BLaER1 (cell line): ENCODE data around the gene LRRC4.

Experiments used
- H3K27ac ChIP-seq: shearing (Covaris generic); formaldehyde crosslinking; 2 replicates; pipeline ENCODE4 v1.8.1; 2022
- H3K27me3 ChIP-seq: shearing (Covaris generic); formaldehyde crosslinking; 2 replicates; pipeline ENCODE4 v1.8.1; 2022
- H3K36me3 ChIP-seq: shearing (Covaris generic); formaldehyde crosslinking; 2 replicates; pipeline ENCODE4 v1.8.1; 2022
- H3K4me1 ChIP-seq: shearing (Covaris generic); formaldehyde crosslinking; 2 replicates; pipeline ENCODE4 v1.8.1; 2022
- H3K4me2 ChIP-seq: shearing (Covaris generic); formaldehyde crosslinking; 2 replicates; pipeline ENCODE4 v1.8.1; 2022
- H3K4me3 ChIP-seq: shearing (Covaris generic); formaldehyde crosslinking; 2 replicates; pipeline ENCODE4 v1.8.1; 2022
- H3K9ac ChIP-seq: shearing (Covaris generic); formaldehyde crosslinking; 2 replicates; pipeline ENCODE4 v1.8.1; 2022
- H3K9me3 ChIP-seq: shearing (Covaris generic); formaldehyde crosslinking; 2 replicates; pipeline ENCODE4 v1.8.1; 2022
- H4K20me1 ChIP-seq: shearing (Covaris generic); formaldehyde crosslinking; 2 replicates; pipeline ENCODE4 v1.8.1; 2022
- Cebpa-rat ChIP-seq: shearing (Covaris generic); IDR thresholded peaks from 2 replicates; pipeline ENCODE4 v1.8.1; 2022

LRRC4 gene

DNA sequence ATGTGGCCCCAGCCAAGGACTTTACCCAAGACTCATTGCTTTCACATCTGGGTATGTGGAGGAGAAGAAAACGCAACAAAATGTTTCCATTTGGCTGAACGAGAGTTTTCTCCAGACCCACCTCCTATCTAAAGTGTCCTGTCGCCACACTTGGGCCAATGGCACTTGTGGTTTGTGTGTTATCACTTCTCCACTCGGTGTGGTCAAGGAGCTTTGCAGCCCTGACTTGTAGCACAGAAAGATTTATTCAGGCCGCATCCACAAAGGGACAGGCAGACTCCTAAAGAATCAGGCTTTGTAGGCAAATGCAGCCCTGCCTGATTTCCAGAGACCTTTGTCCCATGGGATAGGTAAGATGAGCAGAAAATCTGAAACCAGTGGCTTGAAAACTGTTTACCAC is 12.8 kb upstream of the LRRC4 start:
- Histone ChIP-seq H3K36me3 (peaks cover 25% of the 10 kb centered on the region), H3K4me3 (no peak overlapping the region), H3K27ac (no peak overlapping the region), H3K4me1 (peaks cover 51% of the 10 kb centered on the region), H3K9me3 (no peaks in the 10 kb centered on the region), H3K27me3 (no peaks in the 10 kb centered on the region), H3K4me2 (peak overlapping the region; percentile 72), H3K9ac (no peak overlapping the region), H4K20me1 (peaks cover 64% of the 10 kb centered on the region)
- TF ChIP-seq Cebpa-rat: no peak

DNA sequence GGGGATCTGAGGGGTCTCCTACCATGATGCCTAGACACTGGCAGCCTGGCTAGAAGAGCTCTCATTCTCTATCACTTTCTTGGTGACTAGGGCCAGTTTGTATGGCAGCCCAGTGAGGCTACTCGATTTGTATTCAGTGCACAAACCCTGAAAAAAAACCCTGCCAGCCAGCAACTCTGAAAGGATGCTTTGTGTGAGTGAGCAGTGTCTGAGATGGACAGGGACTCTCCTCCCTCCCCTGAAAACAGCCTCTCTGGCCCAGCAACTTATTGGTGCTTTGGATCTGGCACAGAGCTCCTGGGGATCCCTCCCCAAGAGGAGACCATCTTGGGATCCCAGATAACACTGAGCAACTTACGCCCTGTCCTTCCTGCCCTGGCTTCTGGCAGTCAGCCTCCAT is 10.8 kb upstream of the LRRC4 start:
- H3K36me3 ChIP-seq: peaks cover 25% of the 10 kb centered on the region

DNA sequence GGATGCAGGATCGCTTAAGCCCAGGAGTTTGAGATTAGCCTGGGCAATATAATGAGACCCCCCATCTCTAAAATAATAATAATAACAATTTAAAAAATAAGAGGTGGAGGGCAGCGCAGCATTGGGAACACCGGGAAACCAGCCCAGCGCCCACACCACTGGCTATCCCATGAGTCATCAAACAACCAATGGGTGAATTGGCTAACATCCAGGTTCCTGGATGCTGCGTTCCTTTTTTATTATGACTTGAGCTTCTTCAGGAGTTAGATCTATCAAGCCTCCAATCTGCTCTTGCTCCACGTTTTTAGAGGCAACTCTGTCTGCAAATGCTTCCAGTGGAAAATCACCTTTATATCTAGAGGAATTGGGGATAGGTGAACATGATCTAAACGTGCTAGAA is 10.0 kb upstream of the LRRC4 start:
- no peaks in the 10 kb centered on the region for H3K9me3 ChIP-seq
- no peak overlapping the region for H3K9ac ChIP-seq
- peaks cover 25% of the 10 kb centered on the region for H3K36me3 ChIP-seq
- H3K4me2 ChIP-seq: no peak overlapping the region
- TF ChIP-seq Cebpa-rat: no peak
- H3K4me1 ChIP-seq: peaks cover 50% of the 10 kb centered on the region
- no peak overlapping the region for H3K27ac ChIP-seq
- no peaks in the 10 kb centered on the region for H3K27me3 ChIP-seq
- no peak overlapping the region for H3K4me3 ChIP-seq
- peaks cover 77% of the 10 kb centered on the region for H4K20me1 ChIP-seq

More for the DNA sequence above, 10.8 kb upstream of the LRRC4 start:
- H3K9ac ChIP-seq: no peak overlapping the region
- H3K4me1 ChIP-seq: peaks cover 45% of the 10 kb centered on the region
- no peak overlapping the region for H3K4me2 ChIP-seq
- H3K9me3 ChIP-seq: no peaks in the 10 kb centered on the region
- H3K27ac ChIP-seq: no peak overlapping the region
- TF ChIP-seq Cebpa-rat: no peak
- peaks cover 69% of the 10 kb centered on the region for H4K20me1 ChIP-seq
- no peak overlapping the region for H3K4me3 ChIP-seq
- H3K27me3 ChIP-seq: no peaks in the 10 kb centered on the region

DNA sequence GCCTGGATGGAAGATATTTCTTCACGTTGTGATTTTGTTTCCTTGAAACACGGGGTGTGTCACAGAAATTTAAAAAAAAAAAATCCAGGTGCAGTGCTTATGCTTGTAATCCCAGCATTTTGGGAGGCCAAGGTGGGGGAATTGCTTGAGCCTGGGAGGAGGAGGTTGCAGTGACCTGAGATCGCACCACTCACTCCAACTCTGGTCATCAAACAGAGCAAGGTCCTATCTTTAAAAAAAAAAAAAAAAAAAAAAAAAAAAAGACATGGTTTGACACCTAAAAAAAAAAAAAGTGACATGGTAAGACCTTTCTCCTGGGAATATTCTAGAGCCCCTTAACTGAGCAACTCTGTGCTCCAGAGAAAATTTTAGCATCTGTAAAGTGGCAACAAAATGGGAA is 9.0 kb upstream of the LRRC4 start:
- H3K27ac ChIP-seq: no peak overlapping the region
- no peak overlapping the region for H3K4me3 ChIP-seq
- no peak overlapping the region for H3K9ac ChIP-seq
- no peak overlapping the region for H3K4me2 ChIP-seq
- peaks cover 42% of the 10 kb centered on the region for H3K4me1 ChIP-seq
- H3K27me3 ChIP-seq: no peaks in the 10 kb centered on the region
- H3K36me3 ChIP-seq: peaks cover 25% of the 10 kb centered on the region
- peaks cover 77% of the 10 kb centered on the region for H4K20me1 ChIP-seq
- no peak for TF ChIP-seq Cebpa-rat
- no peaks in the 10 kb centered on the region for H3K9me3 ChIP-seq

DNA sequence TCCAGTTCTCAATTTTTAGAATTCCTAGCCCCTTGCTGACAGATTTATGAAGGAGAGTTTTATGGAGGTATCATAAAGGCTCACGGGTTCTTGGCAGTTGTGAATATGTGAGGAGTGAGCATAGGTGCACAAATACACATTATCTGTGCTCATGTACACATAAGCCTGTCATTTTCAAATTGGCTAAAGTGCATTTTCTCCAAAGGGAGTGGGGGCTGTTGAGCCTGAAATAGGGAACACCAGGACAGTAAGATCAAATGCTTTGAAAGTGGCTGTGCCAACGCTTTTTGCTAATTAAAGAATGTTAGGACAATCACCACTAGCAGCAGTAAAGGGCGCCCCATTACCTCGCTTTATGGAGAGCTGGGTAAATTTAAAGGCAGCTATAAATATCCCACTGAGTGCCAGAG is 8.3 kb upstream of the LRRC4 start:
- no peak overlapping the region for H3K4me3 ChIP-seq
- TF ChIP-seq Cebpa-rat: no peak
- H3K27ac ChIP-seq: no peak overlapping the region
- no peaks in the 10 kb centered on the region for H3K9me3 ChIP-seq
- H4K20me1 ChIP-seq: peaks cover 76% of the 10 kb centered on the region
- H3K9ac ChIP-seq: no peak overlapping the region
- no peak overlapping the region for H3K4me2 ChIP-seq
- no peaks in the 10 kb centered on the region for H3K27me3 ChIP-seq
- H3K4me1 ChIP-seq: peaks cover 39% of the 10 kb centered on the region
- H3K36me3 ChIP-seq: peaks cover 28% of the 10 kb centered on the region

DNA sequence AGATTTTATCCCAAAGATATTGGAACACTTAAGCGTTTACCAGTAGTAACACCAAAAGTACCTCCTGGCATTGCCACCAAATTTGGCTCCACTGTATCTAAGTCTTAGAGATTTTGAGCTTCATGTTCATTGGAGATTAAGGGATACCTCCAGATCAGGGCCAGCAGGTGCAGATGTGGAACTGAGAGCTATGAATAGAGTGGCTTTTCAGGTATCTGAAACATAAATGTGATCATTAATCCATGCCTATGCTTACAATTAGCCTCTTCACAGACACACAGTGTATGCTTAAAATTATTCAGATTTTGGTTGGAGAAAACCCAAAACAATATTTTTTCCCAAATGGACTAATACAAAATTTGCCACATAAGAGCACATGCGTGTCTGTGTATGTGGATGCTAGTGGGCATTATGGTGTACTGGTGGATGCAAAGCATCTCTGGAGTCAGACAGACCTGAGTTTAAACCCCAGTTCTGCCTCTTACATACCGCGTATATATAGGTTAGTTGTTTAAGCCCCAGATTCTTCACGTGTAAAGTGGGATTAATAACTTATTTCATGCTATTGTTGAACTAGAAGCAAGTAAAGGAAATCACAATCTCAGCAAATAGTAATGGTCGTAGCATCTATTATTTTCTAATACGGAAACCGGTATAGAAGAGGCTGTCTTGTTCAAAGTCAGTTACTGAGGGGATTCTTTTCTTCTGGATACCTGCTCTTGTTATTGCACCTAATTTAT is 6.8 kb upstream of the LRRC4 start:
- H3K36me3 ChIP-seq: peaks cover 30% of the 10 kb centered on the region
- TF ChIP-seq Cebpa-rat: no peak
- H3K27me3 ChIP-seq: peaks cover 4% of the 10 kb centered on the region
- no peak overlapping the region for H3K4me2 ChIP-seq
- peaks cover 40% of the 10 kb centered on the region for H3K4me1 ChIP-seq
- no peak overlapping the region for H3K27ac ChIP-seq
- peaks cover 81% of the 10 kb centered on the region for H4K20me1 ChIP-seq
- no peaks in the 10 kb centered on the region for H3K9me3 ChIP-seq
- no peak overlapping the region for H3K9ac ChIP-seq
- no peak overlapping the region for H3K4me3 ChIP-seq

DNA sequence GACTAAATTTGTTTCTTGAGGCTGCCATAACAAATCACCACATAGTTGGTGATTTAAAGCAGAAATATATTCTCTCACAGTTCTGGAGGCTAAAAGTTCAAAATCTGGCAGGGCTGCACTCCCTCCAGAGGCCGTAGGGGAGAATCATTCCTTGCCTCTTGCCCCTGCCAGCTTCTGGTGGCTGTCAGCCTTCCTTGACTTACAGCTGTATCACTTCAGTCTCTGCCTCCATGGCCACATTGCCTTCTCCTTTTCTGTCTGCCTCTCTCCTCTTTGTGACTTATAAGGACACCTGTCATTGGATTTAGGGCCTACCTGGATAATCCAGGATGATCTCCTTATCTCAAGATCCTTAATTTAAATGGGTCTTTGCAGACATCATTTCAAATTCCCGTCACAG is 5.8 kb upstream of the LRRC4 start:
- Histone ChIP-seq H3K9ac (no peak overlapping the region), H3K27ac (no peak overlapping the region), H3K4me2 (no peak overlapping the region)

DNA sequence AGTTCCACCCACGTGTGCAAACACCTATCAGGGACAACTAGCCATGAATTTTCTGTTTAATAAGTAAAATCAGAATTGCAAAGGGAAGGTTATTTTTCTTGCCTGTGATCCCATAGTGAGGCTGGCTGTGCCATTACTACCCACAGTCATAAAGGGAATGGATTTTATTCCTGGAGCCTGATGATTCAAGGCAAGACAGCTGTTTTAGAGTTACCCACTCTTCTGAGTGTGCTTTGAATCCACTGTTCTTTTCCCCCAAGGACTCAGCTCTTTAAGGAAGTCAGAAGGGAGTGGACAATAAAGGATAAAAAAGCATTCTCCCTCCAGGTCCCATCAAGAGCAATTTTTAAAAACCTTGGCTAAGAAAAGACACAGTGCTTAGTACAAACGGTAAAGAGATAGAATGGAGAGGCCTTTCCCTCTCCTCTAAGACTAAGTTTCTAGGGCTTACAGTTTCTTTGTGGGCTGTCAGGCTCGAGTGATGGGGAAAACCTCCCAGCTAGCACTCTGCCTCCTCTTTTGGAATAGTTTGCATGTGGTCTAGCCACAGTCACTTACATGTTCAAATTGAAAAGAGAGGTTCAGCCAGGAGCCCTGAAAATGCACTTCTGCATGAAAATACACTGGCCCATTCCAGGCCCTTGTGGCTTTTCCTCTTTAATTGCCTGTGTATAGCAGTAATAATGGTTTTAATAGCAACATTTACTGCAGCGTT is 5.1 kb upstream of the LRRC4 start:
- peaks cover 12% of the 10 kb centered on the region for H3K27me3 ChIP-seq
- H3K4me2 ChIP-seq: no peak overlapping the region
- peaks cover 33% of the 10 kb centered on the region for H3K4me1 ChIP-seq

More for the DNA sequence above, 5.8 kb upstream of the LRRC4 start:
- no peaks in the 10 kb centered on the region for H3K9me3 ChIP-seq
- no peak for TF ChIP-seq Cebpa-rat
- H3K36me3 ChIP-seq: peaks cover 21% of the 10 kb centered on the region
- H3K27me3 ChIP-seq: peaks cover 12% of the 10 kb centered on the region
- H3K4me1 ChIP-seq: peaks cover 36% of the 10 kb centered on the region
- no peak overlapping the region for H3K4me3 ChIP-seq
- H4K20me1 ChIP-seq: peaks cover 79% of the 10 kb centered on the region

DNA sequence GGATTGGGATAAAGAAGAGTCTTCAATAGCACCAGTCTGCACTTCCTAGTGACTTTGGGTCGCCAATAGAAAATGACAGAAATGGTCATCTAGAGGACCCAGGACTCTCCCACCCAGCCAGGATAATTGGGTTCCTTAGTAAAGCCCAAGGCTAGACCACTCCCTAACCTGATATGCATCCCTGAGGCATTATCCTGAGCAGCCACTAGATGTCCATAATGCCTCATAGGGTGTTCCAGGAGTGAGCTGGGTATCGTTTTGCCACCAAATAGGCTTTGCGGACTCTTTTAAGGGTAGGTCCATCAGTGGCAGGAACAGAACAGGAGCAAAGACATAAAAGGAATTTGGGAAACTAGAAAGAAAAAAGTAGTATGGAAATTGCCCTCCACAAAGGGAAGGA is 4.5 kb upstream of the LRRC4 start:
- Histone ChIP-seq H3K4me1 (peaks cover 33% of the 10 kb centered on the region), H3K9me3 (no peaks in the 10 kb centered on the region), H4K20me1 (peaks cover 65% of the 10 kb centered on the region), H3K4me2 (no peak overlapping the region), H3K36me3 (0 out of 2 replicates have a peak, but pooled peaks cover 7% of the 10 kb centered on the region), H3K4me3 (no peak overlapping the region), H3K27ac (no peak overlapping the region), H3K27me3 (peaks cover 12% of the 10 kb centered on the region), H3K9ac (no peak overlapping the region)
- TF ChIP-seq Cebpa-rat: no peak

More for the DNA sequence above, 5.1 kb upstream of the LRRC4 start:
- Histone ChIP-seq H3K9ac (no peak overlapping the region), H3K27ac (no peak overlapping the region), H3K9me3 (no peaks in the 10 kb centered on the region), H3K36me3 (peaks cover 14% of the 10 kb centered on the region; the same call in 1 of the 2 replicates), H4K20me1 (peaks cover 72% of the 10 kb centered on the region), H3K4me3 (no peak overlapping the region)
- TF ChIP-seq Cebpa-rat: no peak

DNA sequence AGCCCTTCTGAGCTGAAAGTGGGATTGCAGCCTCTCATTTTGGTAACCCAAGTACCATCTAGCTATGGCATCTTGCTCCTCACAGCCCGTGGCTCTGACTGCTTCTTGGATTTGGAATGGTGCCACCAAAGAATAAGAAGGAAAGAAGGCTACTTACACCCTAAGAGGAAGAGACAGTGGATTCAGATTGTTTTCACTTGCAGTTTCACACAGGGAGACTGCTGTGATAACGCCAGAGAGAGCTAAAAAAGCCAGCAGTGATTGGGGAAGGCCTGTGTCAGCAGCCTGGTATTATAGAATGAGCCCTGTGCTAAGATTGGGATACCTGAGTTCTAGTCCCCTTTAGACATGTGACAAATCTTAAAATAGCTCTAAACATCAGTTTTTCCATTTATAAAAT is 3.6 kb upstream of the LRRC4 start:
- H3K27ac ChIP-seq: no peak overlapping the region
- H3K4me2 ChIP-seq: peak overlapping the region; percentile 21; the same call in 1 of the 2 replicates
- H3K4me1 ChIP-seq: peaks cover 42% of the 10 kb centered on the region
- H3K27me3 ChIP-seq: peaks cover 12% of the 10 kb centered on the region
- TF ChIP-seq Cebpa-rat: no peak
- H3K36me3 ChIP-seq: peaks cover 13% of the 10 kb centered on the region
- no peaks in the 10 kb centered on the region for H3K9me3 ChIP-seq
- no peak overlapping the region for H3K4me3 ChIP-seq
- H3K9ac ChIP-seq: 0 out of 2 replicates have a peak overlapping the region, but pooled peaks have one; percentile 20
- peaks cover 70% of the 10 kb centered on the region for H4K20me1 ChIP-seq
